ENCODE results near the gene CCDC92B.

GRCh38 chr17:2682176-2682938, 67.1 kb downstream of the CCDC92B start:
- TF ChIP-seq CTCF (conservative IDR thresholded peaks at IDR 0.05; ENCODE audit: low read depth, low read length) (no peak), EZH2 (IDR thresholded peaks at IDR 0.05; ENCODE audit: borderline replicate concordance, low read depth, low read length, poor library complexity, severe bottlenecking) (no peak)
